HEK293 (cell line): ENCODE results near the gene EYS.

Experiments
- CTCF ChIA-PET: fragments of 350-600 bp; formaldehyde crosslinking; extraction: SDS; loops from one replicate; lab custom pipeline; 2021; ENCODE audit warnings: antibody characterized with exemption; lab: Yijun Ruan, JAX
- POLR2A ChIA-PET: fragments of 300-600 bp; formaldehyde crosslinking; extraction: SDS; loops from one replicate; lab custom pipeline; 2020; ENCODE audit warnings: antibody characterized with exemption, inconsistent platforms; lab: Yijun Ruan, JAX
- H3K27ac ChIP-seq: fragments of 200-500 bp; sonication (Bioruptor generic); 2 replicates; pipeline ENCODE4 v1.5.1; 2014; ENCODE audit warnings: low read depth, low read length, control low read depth, inconsistent platforms; ENCODE audit errors: extremely low read depth
- H3K36me3 ChIP-seq, 2 experiments: fragments of 200-500 bp in 1 of 2; sonication (Bioruptor generic) in 1 of 2; 1 replicate in 1 of 2; 2 replicates in 1 of 2; pipeline ENCODE4 v1.5.1; 2014 to 2017; ENCODE audit warnings: inconsistent platforms in 2 of 2, low read length in 2 of 2; ENCODE audit not compliant: control insufficient read depth in 2 of 2, insufficient read depth in 1 of 2
- H3K4me1 ChIP-seq: fragments of 200-500 bp; sonication (Bioruptor generic); 2 replicates; pipeline ENCODE4 v1.5.1; 2014; ENCODE audit warnings: mild to moderate bottlenecking, low read length, inconsistent platforms; ENCODE audit not compliant: control insufficient read depth, insufficient read depth
- H3K4me3 ChIP-seq: 2 replicates; pipeline ENCODE4 v1.5.1; 2011; ENCODE audit warnings: low read depth, mild to moderate bottlenecking, control low read depth, low read length, moderate library complexity
- H3K9me3 ChIP-seq: fragments of 200-500 bp; sonication (Bioruptor generic); 2 replicates; pipeline ENCODE4 v1.5.1; 2014; ENCODE audit warnings: low read depth, low read length, inconsistent platforms; ENCODE audit not compliant: control insufficient read depth, insufficient read depth
- ATF2 ChIP-seq: fragments of 450-650 bp; formaldehyde crosslinking; IDR thresholded peaks from 2 replicates; pipeline ENCODE4 v1.5.1; 2016; ENCODE audit warnings: missing biosample characterization, missing genetic modification characterization, low read depth
- IKZF3 ChIP-seq: fragments of 450-650 bp; IDR thresholded peaks from 2 replicates; pipeline ENCODE4 v1.5.0; 2018; ENCODE audit warnings: missing biosample characterization, mild to moderate bottlenecking, missing genetic modification characterization, moderate library complexity
- INSM2 ChIP-seq: fragments of 450-650 bp; formaldehyde crosslinking; IDR thresholded peaks from 2 replicates; pipeline ENCODE4 v1.5.1; 2016; ENCODE audit warnings: missing biosample characterization, missing genetic modification characterization
- MEIS1 ChIP-seq: sonication (generic); formaldehyde crosslinking; IDR thresholded peaks from 2 replicates; pipeline ENCODE4 v1.8.1; 2022; ENCODE audit warnings: missing genetic modification reagents, mild to moderate bottlenecking, borderline replicate concordance
- SCRT1 ChIP-seq: fragments of 450-650 bp; formaldehyde crosslinking; IDR thresholded peaks from 2 replicates; pipeline ENCODE4 v1.5.1; 2016; ENCODE audit warnings: missing biosample characterization, missing genetic modification characterization, borderline replicate concordance
- ZNF140 ChIP-seq: fragments of 450-650 bp; formaldehyde crosslinking; IDR thresholded peaks from 2 replicates; pipeline ENCODE4 v1.5.1; 2016; ENCODE audit warnings: missing biosample characterization, missing genetic modification characterization
- ZNF16 ChIP-seq: fragments of 450-650 bp; formaldehyde crosslinking; IDR thresholded peaks from 2 replicates; pipeline ENCODE4 v1.5.1; 2016; ENCODE audit warnings: low read depth, missing biosample characterization, missing genetic modification characterization
- ZNF169 ChIP-seq: fragments of 450-650 bp; formaldehyde crosslinking; IDR thresholded peaks from 2 replicates; pipeline ENCODE4 v1.5.1; 2016; ENCODE audit warnings: missing biosample characterization, missing genetic modification characterization
- ZNF26 ChIP-seq: fragments of 450-650 bp; formaldehyde crosslinking; IDR thresholded peaks from 2 replicates; pipeline ENCODE4 v1.5.1; 2016; ENCODE audit warnings: missing biosample characterization, missing genetic modification characterization
- ZNF302 ChIP-seq: fragments of 450-650 bp; formaldehyde crosslinking; IDR thresholded peaks from 2 replicates; pipeline ENCODE4 v1.5.1; 2016; ENCODE audit warnings: missing biosample characterization, missing genetic modification characterization, low read depth
- ZNF404 ChIP-seq: fragments of 450-650 bp; formaldehyde crosslinking; IDR thresholded peaks from 2 replicates; pipeline ENCODE4 v1.5.1; 2017; ENCODE audit warnings: missing biosample characterization, missing genetic modification characterization
- ZNF416 ChIP-seq: fragments of 450-650 bp; formaldehyde crosslinking; IDR thresholded peaks from 2 replicates; pipeline ENCODE4 v1.5.1; 2016; ENCODE audit warnings: missing biosample characterization, missing genetic modification characterization
- ZNF426 ChIP-seq: fragments of 450-650 bp; formaldehyde crosslinking; IDR thresholded peaks from 2 replicates; pipeline ENCODE4 v1.5.1; 2017; ENCODE audit warnings: missing biosample characterization, missing genetic modification characterization, mild to moderate bottlenecking, inconsistent platforms, moderate library complexity
- ZNF433 ChIP-seq: fragments of 450-650 bp; formaldehyde crosslinking; IDR thresholded peaks from 2 replicates; pipeline ENCODE4 v1.5.1; 2016; ENCODE audit warnings: missing biosample characterization, missing genetic modification characterization, low read depth
- ZNF488 ChIP-seq: fragments of 450-650 bp; formaldehyde crosslinking; IDR thresholded peaks from 2 replicates; pipeline ENCODE4 v1.5.1; 2016; ENCODE audit warnings: missing biosample characterization, missing genetic modification characterization
- ZNF560 ChIP-seq: fragments of 450-650 bp; formaldehyde crosslinking; IDR thresholded peaks from 2 replicates; pipeline ENCODE4 v1.5.1; 2017; ENCODE audit warnings: missing biosample characterization, missing genetic modification characterization, borderline replicate concordance
- ZNF654 ChIP-seq: fragments of 450-650 bp; formaldehyde crosslinking; IDR thresholded peaks from 2 replicates; pipeline ENCODE4 v1.5.1; 2016; ENCODE audit warnings: low read depth, missing biosample characterization, missing genetic modification characterization
- ZNF776 ChIP-seq: fragments of 450-650 bp; formaldehyde crosslinking; IDR thresholded peaks from 2 replicates; pipeline ENCODE4 v1.5.0; 2017; ENCODE audit warnings: missing biosample characterization, missing genetic modification characterization, borderline replicate concordance
- ZNF791 ChIP-seq: fragments of 450-650 bp; formaldehyde crosslinking; IDR thresholded peaks from 2 replicates; pipeline ENCODE4 v1.5.1; 2016; ENCODE audit warnings: missing biosample characterization, missing genetic modification characterization
- ZNF792 ChIP-seq: fragments of 450-650 bp; formaldehyde crosslinking; IDR thresholded peaks from 2 replicates; pipeline ENCODE4 v1.5.1; 2016; ENCODE audit warnings: missing biosample characterization, missing genetic modification characterization

Gene EYS

GRCh38 chr6:63765828-63766227, 1941.2 kb downstream of the EYS start:
- H3K9me3 ChIP-seq: no peaks in the 10 kb centered on the region
- no peaks in the 10 kb centered on the region for H3K4me1 ChIP-seq
- H3K27ac ChIP-seq: no peak overlapping the region
- CTCF ChIA-PET: interaction anchor here (0.7 to 4.5 kb wide), 5 partner anchors 9 to 413 kb away, joined by 3 to 56 read pairs (median 12); no protein-coding TSS in a partner anchor
- no peaks in the 10 kb centered on the region for H3K36me3 ChIP-seq
- TF ChIP-seq ZNF140 (tag by site-specific recombination): no peak
- no peak overlapping the region for H3K4me3 ChIP-seq
- POLR2A ChIA-PET: no interaction called here

GRCh38 chr6:63764318-63764916, 1942.6 kb downstream of the EYS start:
- Histone ChIP-seq H3K27ac (no peak overlapping the region), H3K4me1 (no peaks in the 10 kb centered on the region), H3K36me3 (no peaks in the 10 kb centered on the region), H3K4me3 (no peak overlapping the region)
- ChIA-PET CTCF (interaction anchor here (0.6 to 4.5 kb wide), 38 partner anchors 9 to 796 kb away, joined by 3 to 56 read pairs (median 4); no protein-coding TSS in a partner anchor), POLR2A (interaction anchor here (0.7 to 1.0 kb wide), 3 partner anchors 164 to 412 kb away, joined by 3 to 4 read pairs (median 3); no protein-coding TSS in a partner anchor)
- no peak for TF ChIP-seq ZNF791 (tag by site-specific recombination)
- peak; percentile 62 for TF ChIP-seq ATF2
- no peak for TF ChIP-seq ZNF404 (tag by site-specific recombination)
- no peak for TF ChIP-seq ZNF26 (tag by site-specific recombination)
- TF ChIP-seq MEIS1 (CRISPR knock-in tag): no peak
- peak; percentile 64 for TF ChIP-seq ZNF654 (tag by site-specific recombination)
- TF ChIP-seq, all 188 proteins: peak for 2
- no peaks in the 10 kb centered on the region for H3K9me3 ChIP-seq

GRCh38 chr6:63760199-63760598, 1946.8 kb downstream of the EYS start:
- Histone ChIP-seq H3K4me1 (no peaks in the 10 kb centered on the region), H3K36me3 (no peaks in the 10 kb centered on the region), H3K4me3 (no peak overlapping the region), H3K9me3 (no peaks in the 10 kb centered on the region), H3K27ac (no peak overlapping the region)
- ChIA-PET POLR2A (no interaction called here), CTCF (interaction anchor here (0.7 to 5.9 kb wide), 5 partner anchors 35 to 441 kb away, joined by 3 to 50 read pairs (median 6); no protein-coding TSS in a partner anchor)
- no peak for TF ChIP-seq ZNF560 (tag by site-specific recombination)
- TF ChIP-seq ZNF792 (tag by site-specific recombination): no peak
- no peak for TF ChIP-seq ZNF416 (tag by site-specific recombination)
- TF ChIP-seq SCRT1 (tag by site-specific recombination): no peak
- no peak for TF ChIP-seq ZNF426 (tag by site-specific recombination)
- no peak for TF ChIP-seq IKZF3
- TF ChIP-seq ZNF169: no peak
- TF ChIP-seq INSM2: no peak
- TF ChIP-seq ZNF26 (tag by site-specific recombination): no peak
- TF ChIP-seq ZNF16: no peak
- no peak for TF ChIP-seq ZNF433 (tag by site-specific recombination)
- no peak for TF ChIP-seq ZNF488 (tag by site-specific recombination)
- TF ChIP-seq ZNF776 (tag by site-specific recombination): no peak
- no peak for TF ChIP-seq ZNF302
